Activated T-helper 1 cell treated with anti-CD3 and anti-CD28 coated beads, Interleukin-12 subunit alpha, Interleukin-12 subunit beta, Interleukin-2, Interleukin-4 antibody, amounts not matched to agents 30 ng/mL and 10 ng/mL and 1 ng/mL, durations not matched to agents 14 hours and 24 hours and 36 hours (primary cell): ENCODE results near the gene NIFK. TPM values are rescaled to one million over a fixed set of nuclear protein-coding genes. Genes with fewer than 3 reads are reported as not detected.
"Not testable (repeated sequence)": the region's sequence is repeated elsewhere in the genome, so short reads cannot be mapped to it uniquely, and the experiment has no call there.

Experiments
- DNase-seq: peaks from one replicate; pipeline ENCODE4 v3.0.0; 2021; ENCODE audit warnings: low spot score
- H3K27ac Mint-ChIP-seq: one replicate; pipeline ENCODE4 v1.8.0; 2021; ENCODE audit warnings: mild to moderate bottlenecking, mixed read lengths
- H3K27me3 Mint-ChIP-seq: one replicate; pipeline ENCODE4 v1.8.0; 2022; ENCODE audit warnings: mild to moderate bottlenecking, moderate library complexity, mixed read lengths; ENCODE audit not compliant: insufficient read depth
- H3K36me3 Mint-ChIP-seq: one replicate; pipeline ENCODE4 v1.8.0; 2021; ENCODE audit warnings: low read depth, mixed read lengths
- H3K4me1 Mint-ChIP-seq: one replicate; pipeline ENCODE4 v1.8.0; 2021; ENCODE audit warnings: low read depth, mixed read lengths
- H3K4me3 Mint-ChIP-seq: one replicate; pipeline ENCODE4 v1.8.0; 2021; ENCODE audit warnings: mild to moderate bottlenecking, moderate library complexity, mixed read lengths
- H3K9me3 Mint-ChIP-seq: one replicate; pipeline ENCODE4 v1.8.0; 2021; ENCODE audit warnings: mixed read lengths
- intact Hi-C: fragments of 100-400 bp; cut with micrococcal nuclease; formaldehyde crosslinking; loops from one replicate; pipeline ENCODE4 v1.15.1; 2024
- total RNA-seq: library from RNA; stranded (reverse); gene quantifications from 2 replicates; pipeline ENCODE4 v1.2.3, GENCODE V29; 2022

Gene NIFK
- total RNA-seq, 1 donor from 2014 or later, result 150 TPM

- Mint-ChIP-seq H3K27me3 (no peaks in the 10 kb centered on the region), H3K36me3 (peaks cover 7% of the 10 kb centered on the region), H3K9me3 (no peaks in the 10 kb centered on the region), H3K27ac (peak overlapping the region; percentile 84), H3K4me3 (no peak overlapping the region), H3K4me1 (peaks cover 15% of the 10 kb centered on the region)
- DNase-seq, result no peak
- intact Hi-C loops, result loop anchor here (1.0 to 2.0 kb wide), 6 partner anchors 14 to 320 kb away; partner anchors contain the start of genes NIFK and RNU4ATAC
Measured at GRCh38 chr2:121722479-121722878, 14.2 kb downstream of the NIFK start.

- Mint-ChIP-seq H3K9me3 (no peaks in the 10 kb centered on the region), H3K4me3 (no peak overlapping the region), H3K27ac (peak overlapping the region; percentile 84), H3K27me3 (no peaks in the 10 kb centered on the region), H3K4me1 (peaks cover 15% of the 10 kb centered on the region), H3K36me3 (peaks cover 2% of the 10 kb centered on the region)
- DNase-seq, result no peak
- intact Hi-C loops, result loop anchor here (1.0 to 2.0 kb wide), 6 partner anchors 15 to 320 kb away; partner anchors contain the start of genes NIFK and RNU4ATAC
Measured at GRCh38 chr2:121721926-121722325, 14.7 kb downstream of the NIFK start.

GRCh38 chr2:121717529-121717928 lies 19.1 kb downstream of the NIFK start:
- H3K27me3 Mint-ChIP-seq, result no peaks in the 10 kb centered on the region
- peaks cover 8% of the 10 kb centered on the region for H3K4me1 Mint-ChIP-seq
- intact Hi-C loops, result no loop called here
- no peaks in the 10 kb centered on the region for H3K9me3 Mint-ChIP-seq
- DNase-seq, result no peak
- H3K4me3 Mint-ChIP-seq, result no peak overlapping the region
- H3K27ac Mint-ChIP-seq, result no peak overlapping the region
- no peaks in the 10 kb centered on the region for H3K36me3 Mint-ChIP-seq

GRCh38 chr2:121716126-121716525 lies 20.5 kb downstream of the NIFK start:
- H3K4me3 Mint-ChIP-seq, result no peak overlapping the region
- H3K36me3 Mint-ChIP-seq, result no peaks in the 10 kb centered on the region
- no peak overlapping the region for H3K27ac Mint-ChIP-seq
- intact Hi-C loops, result no loop called here
- DNase-seq, result no peak
- no peaks in the 10 kb centered on the region for H3K9me3 Mint-ChIP-seq
- no peaks in the 10 kb centered on the region for H3K4me1 Mint-ChIP-seq
- H3K27me3 Mint-ChIP-seq, result no peaks in the 10 kb centered on the region

- H3K4me1 Mint-ChIP-seq, H3K9me3 Mint-ChIP-seq, intact Hi-C loops, H3K4me3 Mint-ChIP-seq, H3K27me3 Mint-ChIP-seq, H3K36me3 Mint-ChIP-seq, H3K27ac Mint-ChIP-seq, DNase-seq: not testable (repeated sequence)
Measured at GRCh38 chr2:121711481-121711880, 25.2 kb downstream of the NIFK start.

GRCh38 chr2:121710470-121711170 lies 26.1 kb downstream of the NIFK start:
- peaks cover 3% of the 10 kb centered on the region for H3K27me3 Mint-ChIP-seq
- H3K27ac Mint-ChIP-seq, result no peak overlapping the region
- intact Hi-C loops, result no loop called here
- H3K4me3 Mint-ChIP-seq, result no peak overlapping the region
- H3K36me3 Mint-ChIP-seq, result no peaks in the 10 kb centered on the region
- no peaks in the 10 kb centered on the region for H3K9me3 Mint-ChIP-seq
- no peaks in the 10 kb centered on the region for H3K4me1 Mint-ChIP-seq
- no peak for DNase-seq

- intact Hi-C loops, result no loop called here
- no peak for DNase-seq
- Mint-ChIP-seq H3K4me3 (no peak overlapping the region), H3K9me3 (no peaks in the 10 kb centered on the region), H3K27ac (no peak overlapping the region), H3K36me3 (no peaks in the 10 kb centered on the region), H3K27me3 (peaks cover 3% of the 10 kb centered on the region), H3K4me1 (no peaks in the 10 kb centered on the region)
Measured at GRCh38 chr2:121709776-121710469, 26.8 kb downstream of the NIFK start.

- Mint-ChIP-seq H3K36me3 (no peaks in the 10 kb centered on the region), H3K27me3 (peaks cover 3% of the 10 kb centered on the region), H3K4me1 (no peaks in the 10 kb centered on the region), H3K4me3 (no peak overlapping the region), H3K9me3 (no peaks in the 10 kb centered on the region), H3K27ac (no peak overlapping the region)
- DNase-seq, result no peak
- intact Hi-C loops, result no loop called here
Measured at GRCh38 chr2:121707920-121708361, 28.7 kb downstream of the NIFK start.

GRCh38 chr2:121707344-121707919 lies 29.2 kb downstream of the NIFK start:
- no peaks in the 10 kb centered on the region for H3K9me3 Mint-ChIP-seq
- no peak overlapping the region for H3K27ac Mint-ChIP-seq
- no peaks in the 10 kb centered on the region for H3K36me3 Mint-ChIP-seq
- DNase-seq, result no peak
- intact Hi-C loops, result no loop called here
- H3K4me1 Mint-ChIP-seq, result peaks cover 3% of the 10 kb centered on the region
- H3K4me3 Mint-ChIP-seq, result no peak overlapping the region
- peaks cover 3% of the 10 kb centered on the region for H3K27me3 Mint-ChIP-seq

GRCh38 chr2:121705958-121706357 lies 30.7 kb downstream of the NIFK start:
- Mint-ChIP-seq H3K36me3 (no peaks in the 10 kb centered on the region), H3K27me3 (peaks cover 5% of the 10 kb centered on the region), H3K27ac (no peak overlapping the region), H3K4me1 (peaks cover 16% of the 10 kb centered on the region), H3K4me3 (no peak overlapping the region), H3K9me3 (no peaks in the 10 kb centered on the region)
- intact Hi-C loops, result no loop called here
- no peak for DNase-seq

- DNase-seq, result no peak
Measured at GRCh38 chr2:121705390-121705789, 31.3 kb downstream of the NIFK start.

GRCh38 chr2:121701761-121702160 lies 34.9 kb downstream of the NIFK start:
- peaks cover 48% of the 10 kb centered on the region for H3K4me1 Mint-ChIP-seq
- H3K36me3 Mint-ChIP-seq, H3K27ac Mint-ChIP-seq, intact Hi-C loops, DNase-seq, H3K9me3 Mint-ChIP-seq, H3K4me3 Mint-ChIP-seq, H3K27me3 Mint-ChIP-seq: not testable (repeated sequence)

More at GRCh38 chr2:121705390-121705789, 31.3 kb downstream of the NIFK start:
- Mint-ChIP-seq H3K36me3 (no peaks in the 10 kb centered on the region), H3K9me3 (no peaks in the 10 kb centered on the region), H3K27me3 (peaks cover 5% of the 10 kb centered on the region), H3K4me1 (peaks cover 22% of the 10 kb centered on the region), H3K27ac (no peak overlapping the region), H3K4me3 (no peak overlapping the region)
- intact Hi-C loops, result no loop called here
